ENCODE measurements around the gene OR51M1. TPM values are rescaled to one million over a fixed set of nuclear protein-coding genes. Genes with fewer than 3 reads are reported as not detected.

OR51M1 gene

DNA sequence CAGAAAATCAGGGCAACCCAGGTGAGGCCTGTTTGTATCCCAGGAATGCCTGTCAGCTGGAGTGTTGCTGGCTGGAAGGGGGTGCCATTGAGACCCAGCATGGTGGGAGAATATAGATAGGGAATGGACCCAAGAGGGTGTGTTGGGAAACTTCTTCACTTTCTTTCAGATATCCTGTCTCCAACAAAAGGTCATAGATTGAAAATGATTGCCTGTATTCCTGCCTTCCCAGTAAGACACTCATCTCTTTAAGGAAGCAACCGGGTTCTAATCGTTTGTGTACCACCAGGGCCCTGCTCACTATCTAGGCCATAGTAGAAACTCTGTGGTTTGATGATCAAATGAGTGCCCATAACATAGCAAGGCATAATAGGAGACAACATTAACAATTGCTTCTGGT lies 57.8 kb downstream of the OR51M1 start, which contains the start of gene OR51I1:
Gene OR51I1 (minus strand): TSS at position 101 of the 400 bp plus-strand sequence. CDS start 0 bp downstream, at position 101.
- Histone ChIP-seq H3K4me1 (ENCODE audit: control insufficient read depth, low read depth, low read length) (no peaks in the 10 kb centered on the region), H3K56ac (ENCODE audit: low read length) (no peak within 1 kb of the TSS), H4K5ac (ENCODE audit: low read length) (no peak within 1 kb of the TSS), H3K4me3 (ENCODE audit: low read length) (no peak within 1 kb of the TSS), H3K9ac (ENCODE audit: low read length) (no peak within 1 kb of the TSS), H3K4ac (ENCODE audit: low read depth, low read length) (no peak within 1 kb of the TSS), H2BK5ac (ENCODE audit: low read length) (no peak within 1 kb of the TSS), H3K79me2 (ENCODE audit: control insufficient read depth, insufficient read depth, low read length) (no peaks in the 10 kb centered on the region), H3K4me2 (ENCODE audit: low read length) (no peak within 1 kb of the TSS), H2BK15ac (replicated peaks; ENCODE audit: low read depth) (no peak within 1 kb of the TSS), H2BK120ac (ENCODE audit: low read depth, low read length) (no peak within 1 kb of the TSS), H4K8ac (ENCODE audit: low read depth, low read length) (no peak within 1 kb of the TSS), H3K23ac (ENCODE audit: low read length) (no peak within 1 kb of the TSS), H2AK5ac (ENCODE audit: low read length) (no peak within 1 kb of the TSS), H3K36me3 (ENCODE audit: control insufficient read depth, insufficient read depth, low read length) (no peaks in the 10 kb centered on the region), H3K27me3 (ENCODE audit: insufficient read depth, low read length, poor library complexity) (no peaks in the 10 kb centered on the region), H3K18ac (ENCODE audit: low read length) (no peak within 1 kb of the TSS), H3K79me1 (ENCODE audit: low read length) (no peaks in the 10 kb centered on the region), H3K27ac (ENCODE audit: low read depth, low read length) (no peak within 1 kb of the TSS)
- no CpG with 5 or more reads among the region's 2 CpGs for WGBS (ENCODE audit: extremely low coverage, insufficient coverage, low lambda C conversion rate)
- DNase-seq, result no peak

Small RNAs within 50 kb of the gene (small RNA-seq; reads per million reads assigned to genes)
- not detected for gene AC104389.3 (ENCODE audit: insufficient read depth)
